ENCODE data around the gene ZYG11B.
"Not testable (repeated sequence)": the region's sequence is repeated elsewhere in the genome, so short reads cannot be mapped to it uniquely, and the experiment has no call there.

GRCh38 chr1:52869727-52870126, 143.5 kb downstream of the ZYG11B start:
- TF ChIP-seq CTCF, POLR2A, EP300 (IDR thresholded peaks at IDR 0.05): not testable (repeated sequence)

Data from ovary (tissue), 3 donors.